ENCODE data around the gene MAML2. TPM values are rescaled to one million over a fixed set of nuclear protein-coding genes. Genes with fewer than 3 reads are reported as not detected.

The MAML2 gene
- total RNA-seq, 1 experiment from 2014 or later: 22.7 TPM

DNA sequence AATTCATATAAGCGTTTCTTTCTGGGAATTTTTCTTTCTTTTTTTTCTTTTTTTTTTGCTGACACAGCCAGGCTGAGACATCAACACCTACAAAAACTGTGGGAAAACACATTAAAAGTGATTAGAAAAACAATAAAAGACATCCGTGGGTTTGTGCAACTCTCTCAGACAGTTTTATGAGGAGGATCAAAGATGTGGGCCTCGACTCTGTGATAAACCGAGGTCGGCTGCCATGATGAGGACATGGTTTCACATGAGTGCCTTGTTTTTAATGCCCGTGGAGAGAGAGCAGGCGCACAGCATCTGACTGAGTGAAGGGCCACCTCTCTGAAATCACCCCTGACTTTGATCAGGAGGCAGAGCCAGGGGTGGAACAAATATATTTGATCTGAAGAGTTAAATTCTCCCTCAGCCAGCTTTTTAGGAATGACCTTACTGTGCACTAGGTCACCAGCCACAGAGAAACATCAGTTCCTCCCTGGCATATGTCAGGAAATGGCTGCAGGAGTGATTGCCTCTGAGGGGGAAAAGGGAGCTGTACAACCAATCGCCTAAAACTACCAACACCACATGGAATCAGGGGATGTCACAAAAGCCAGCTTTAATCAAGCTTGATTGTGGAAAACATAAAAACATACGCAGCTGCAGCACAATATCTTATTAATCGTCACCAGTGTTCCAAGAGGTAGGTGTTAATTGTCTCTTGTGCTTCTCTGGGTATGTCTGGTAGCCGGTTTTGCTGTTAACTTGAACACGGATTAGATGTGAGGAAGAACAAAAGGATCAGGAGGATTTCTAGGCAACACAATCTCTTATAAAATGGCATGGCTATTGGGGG lies 164.7 kb downstream of the MAML2 start:
- CTCF ChIA-PET: no interaction called here
- intact Hi-C loops (cut with micrococcal nuclease; ENCODE audit: unreplicated experiment): no loop called here
- no peak for DNase-seq
- Mint-ChIP-seq H3K27ac (ENCODE audit: unreplicated experiment) (no peak overlapping the region), H3K27me3 (ENCODE audit: unreplicated experiment) (no peaks in the 10 kb centered on the region), H3K4me3 (ENCODE audit: low read depth, unreplicated experiment) (no peak overlapping the region), H3K9me3 (ENCODE audit: low read depth, unreplicated experiment) (no peaks in the 10 kb centered on the region), H3K36me3 (ENCODE audit: insufficient read depth, unreplicated experiment) (peaks cover 4% of the 10 kb centered on the region), H3K4me1 (ENCODE audit: low read depth, unreplicated experiment) (peaks cover 2% of the 10 kb centered on the region)
- TF ChIP-seq, protein P1, sequence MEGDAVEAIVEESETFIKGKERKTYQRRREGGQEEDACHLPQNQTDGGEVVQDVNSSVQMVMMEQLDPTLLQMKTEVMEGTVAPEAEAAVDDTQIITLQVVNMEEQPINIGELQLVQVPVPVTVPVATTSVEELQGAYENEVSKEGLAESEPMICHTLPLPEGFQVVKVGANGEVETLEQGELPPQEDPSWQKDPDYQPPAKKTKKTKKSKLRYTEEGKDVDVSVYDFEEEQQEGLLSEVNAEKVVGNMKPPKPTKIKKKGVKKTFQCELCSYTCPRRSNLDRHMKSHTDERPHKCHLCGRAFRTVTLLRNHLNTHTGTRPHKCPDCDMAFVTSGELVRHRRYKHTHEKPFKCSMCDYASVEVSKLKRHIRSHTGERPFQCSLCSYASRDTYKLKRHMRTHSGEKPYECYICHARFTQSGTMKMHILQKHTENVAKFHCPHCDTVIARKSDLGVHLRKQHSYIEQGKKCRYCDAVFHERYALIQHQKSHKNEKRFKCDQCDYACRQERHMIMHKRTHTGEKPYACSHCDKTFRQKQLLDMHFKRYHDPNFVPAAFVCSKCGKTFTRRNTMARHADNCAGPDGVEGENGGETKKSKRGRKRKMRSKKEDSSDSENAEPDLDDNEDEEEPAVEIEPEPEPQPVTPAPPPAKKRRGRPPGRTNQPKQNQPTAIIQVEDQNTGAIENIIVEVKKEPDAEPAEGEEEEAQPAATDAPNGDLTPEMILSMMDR (IDR thresholded peaks at IDR 0.05; ENCODE audit: unreplicated experiment): no peak
- no TSS peak for BruUV-seq (replicated peaks)

GRCh38 chr11:96177146-96177545 lies 165.8 kb downstream of the MAML2 start:
- CTCF ChIA-PET: no interaction called here
- no peaks in the 10 kb centered on the region for H3K27me3 Mint-ChIP-seq (ENCODE audit: unreplicated experiment)
- H3K4me1 Mint-ChIP-seq (ENCODE audit: low read depth, unreplicated experiment): peaks cover 6% of the 10 kb centered on the region
- intact Hi-C loops (cut with micrococcal nuclease; ENCODE audit: unreplicated experiment): no loop called here
- DNase-seq: no peak
- peak overlapping the region; percentile 42 for H3K27ac Mint-ChIP-seq (ENCODE audit: unreplicated experiment)
- H3K36me3 Mint-ChIP-seq (ENCODE audit: insufficient read depth, unreplicated experiment): peaks cover 4% of the 10 kb centered on the region
- TF ChIP-seq, protein P1 (IDR thresholded peaks at IDR 0.05; ENCODE audit: unreplicated experiment): no peak
- BruUV-seq (replicated peaks): no TSS peak
- no peaks in the 10 kb centered on the region for H3K9me3 Mint-ChIP-seq (ENCODE audit: low read depth, unreplicated experiment)
- no peak overlapping the region for H3K4me3 Mint-ChIP-seq (ENCODE audit: low read depth, unreplicated experiment)

DNA sequence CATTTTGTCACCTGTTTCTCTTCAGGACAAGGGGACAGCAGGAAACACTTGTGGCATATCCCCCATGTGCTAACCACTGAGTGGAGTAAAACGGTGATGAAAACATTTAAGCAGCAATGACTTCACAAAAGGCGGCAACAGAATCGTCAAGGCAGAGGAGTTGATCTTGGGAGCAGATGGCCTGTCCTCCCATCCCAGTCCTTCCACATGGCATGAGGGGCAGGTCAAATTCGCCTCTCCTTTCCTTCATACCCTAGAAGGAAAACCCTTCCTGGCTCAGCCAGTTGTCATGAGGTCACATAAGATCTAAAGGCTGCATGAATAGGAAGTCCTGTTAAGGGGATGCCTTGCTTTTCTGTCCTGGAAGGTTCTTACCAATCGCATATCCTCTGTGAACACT lies 169.1 kb downstream of the MAML2 start:
- Mint-ChIP-seq H3K27ac (ENCODE audit: unreplicated experiment) (no peak overlapping the region), H3K4me1 (ENCODE audit: low read depth, unreplicated experiment) (peaks cover 14% of the 10 kb centered on the region), H3K36me3 (ENCODE audit: insufficient read depth, unreplicated experiment) (peaks cover 4% of the 10 kb centered on the region), H3K27me3 (ENCODE audit: unreplicated experiment) (no peaks in the 10 kb centered on the region), H3K9me3 (ENCODE audit: low read depth, unreplicated experiment) (no peaks in the 10 kb centered on the region), H3K4me3 (ENCODE audit: low read depth, unreplicated experiment) (no peak overlapping the region)
- CTCF ChIA-PET: no interaction called here
- intact Hi-C loops (cut with micrococcal nuclease; ENCODE audit: unreplicated experiment): no loop called here
- BruUV-seq (replicated peaks): no TSS peak
- TF ChIP-seq, protein P1 (IDR thresholded peaks at IDR 0.05; ENCODE audit: unreplicated experiment): no peak
- no peak for DNase-seq

GRCh38 chr11:96173422-96173821 lies 169.6 kb downstream of the MAML2 start:
- Mint-ChIP-seq H3K36me3 (ENCODE audit: insufficient read depth, unreplicated experiment) (peaks cover 4% of the 10 kb centered on the region), H3K4me1 (ENCODE audit: low read depth, unreplicated experiment) (peaks cover 15% of the 10 kb centered on the region), H3K27ac (ENCODE audit: unreplicated experiment) (no peak overlapping the region), H3K4me3 (ENCODE audit: low read depth, unreplicated experiment) (no peak overlapping the region), H3K27me3 (ENCODE audit: unreplicated experiment) (no peaks in the 10 kb centered on the region), H3K9me3 (ENCODE audit: low read depth, unreplicated experiment) (no peaks in the 10 kb centered on the region)
- TF ChIP-seq, protein P1 (IDR thresholded peaks at IDR 0.05; ENCODE audit: unreplicated experiment): no peak
- no TSS peak for BruUV-seq (replicated peaks)
- intact Hi-C loops (cut with micrococcal nuclease; ENCODE audit: unreplicated experiment): no loop called here
- CTCF ChIA-PET: no interaction called here
- no peak for DNase-seq

Measured in Calu3 (cell line).